H1 (cell line): ENCODE results near the gene RCL1. TPM values are rescaled to one million over a fixed set of nuclear protein-coding genes. Genes with fewer than 3 reads are reported as not detected.

Source experiments
- CHD2 ChIP-seq: IDR thresholded peaks from 2 replicates; pipeline ENCODE4 v1.6.1; 2012; ENCODE audit warnings: low read length, improper control_type of control experiment
- CHD7 ChIP-seq: fragments of 300-600 bp; sonication (generic); IDR thresholded peaks from 2 replicates; pipeline ENCODE4 v1.7.1; 2012; ENCODE audit warnings: low read length, moderate library complexity, mild to moderate bottlenecking, inconsistent platforms; ENCODE audit not compliant: insufficient replicate concordance
- HDAC2 ChIP-seq, 2 experiments: fragments of 300-600 bp in 1 of 2; sonication (generic) in 1 of 2; IDR thresholded peaks; 2 replicates each; pipeline ENCODE4 v1.6.1; 2011 to 2012; ENCODE audit warnings: low read depth in 2 of 2, low read length in 2 of 2, mild to moderate bottlenecking in 2 of 2, moderate library complexity in 2 of 2, borderline replicate concordance in 1 of 2, inconsistent platforms in 1 of 2
- polyA plus RNA-seq, 7 experiments: library from polyadenylated mRNA; depleted of rRNA in 3 of 7; stranded (reverse) in 5 of 7; unstranded in 2 of 7; fragments of >200 nt in 5 of 7; fragments of 200-250 nt in 2 of 7; gene quantifications; 1 replicate in 5 of 7; 2 replicates in 1 of 7; 4 replicates in 1 of 7; pipeline versions ENCODE4 v1.2.1 to v1.2.3, GENCODE V29; 2011 to 2013; ENCODE audit warnings: missing spikeins in 2 of 7, mixed read lengths in 2 of 7
- total RNA-seq: library from RNA; stranded (reverse); fragmentation: NEBNext Ultra II Directional; extraction: Animal tissue kit (Norgen Biotek cat#: 25700); gene quantifications from 2 replicates; pipeline ENCODE4 v1.2.1, GENCODE V29; 2021

RCL1 gene
- total and polyA plus RNA-seq, 2 of the 8 experiments (the other 6 are each of a cell fraction or from before 2014, with no cell fraction given): 21.0 to 29.5 TPM

GRCh38 chr9:4788703-4789102 is 4.0 kb upstream of the RCL1 start (continued):
- TF ChIP-seq CHD7 (no peak), HDAC2 (IDR thresholded peaks at IDR 0.05; ENCODE audit: borderline replicate concordance in 1 of 2, low read depth in 2 of 2, low read length in 2 of 2) (no peak), CHD2 (no peak)
